ENCODE data around the gene RPL34. TPM values are rescaled to one million over a fixed set of nuclear protein-coding genes. Genes with fewer than 3 reads are reported as not detected.
A peak's percentile ranks its signal among the peaks of the same experiment; 100 is the strongest.

Gene RPL34
- total RNA-seq, 4 donors from 2014 or later = 554 to 1,152 (median 836) TPM

GRCh38 chr4:108636246-108636645 is 15.9 kb downstream of the RPL34 start:
- H3K4me1 ChIP-seq = no peaks in the 10 kb centered on the region
- H3K27me3 ChIP-seq = no peaks in the 10 kb centered on the region
- 55 to 56% methylated on average over 1 of the region's 1 CpG for WGBS, 2 donors
- no peak for DNase-seq (ENCODE audit: low spot score in 2 of 2)
- H3K27ac ChIP-seq = no peak overlapping the region
- TF ChIP-seq CTCF (IDR thresholded peaks at IDR 0.05) (no peak), EP300 (IDR thresholded peaks at IDR 0.05) (no peak), POLR2A (IDR thresholded peaks at IDR 0.05) (no peak)
- H3K9me3 ChIP-seq = no peaks in the 10 kb centered on the region
- H3K4me3 ChIP-seq = no peak overlapping the region
- peaks cover 0 to 50% (median 0%) of the 10 kb centered on the region in 3 donors for H3K36me3 ChIP-seq

GRCh38 chr4:108637856-108638255 is 17.5 kb downstream of the RPL34 start:
- Histone ChIP-seq H3K27ac (no peak overlapping the region), H3K4me1 (no peaks in the 10 kb centered on the region), H3K4me3 (no peak overlapping the region), H3K27me3 (no peaks in the 10 kb centered on the region), H3K9me3 (no peaks in the 10 kb centered on the region), H3K36me3 (peaks cover 0 to 35% (median 0%) of the 10 kb centered on the region in 3 donors)
- TF ChIP-seq CTCF (IDR thresholded peaks at IDR 0.05) = no peak
- TF ChIP-seq EP300 (IDR thresholded peaks at IDR 0.05) = no peak
- no peak for TF ChIP-seq POLR2A (IDR thresholded peaks at IDR 0.05)
- 42 to 46% methylated on average over 2 of the region's 2 CpGs for WGBS, 2 donors
- DNase-seq (ENCODE audit: low spot score in 2 of 2) = no peak

GRCh38 chr4:108644237-108644636 is 23.9 kb downstream of the RPL34 start:
- H3K4me3 ChIP-seq = no peak overlapping the region
- no peaks in the 10 kb centered on the region for H3K27me3 ChIP-seq
- H3K9me3 ChIP-seq = no peaks in the 10 kb centered on the region
- H3K4me1 ChIP-seq = no peaks in the 10 kb centered on the region
- 59 to 67% methylated on average over 1 of the region's 1 CpG for WGBS, 2 donors
- TF ChIP-seq CTCF (IDR thresholded peaks at IDR 0.05) = no peak
- TF ChIP-seq EP300 (IDR thresholded peaks at IDR 0.05) = no peak
- TF ChIP-seq POLR2A (IDR thresholded peaks at IDR 0.05) = no peak
- no peak for DNase-seq (ENCODE audit: low spot score in 2 of 2)
- H3K36me3 ChIP-seq = no peaks in the 10 kb centered on the region
- no peak overlapping the region for H3K27ac ChIP-seq

GRCh38 chr4:108646706-108647105 is 26.3 kb downstream of the RPL34 start:
- DNase-seq (ENCODE audit: low spot score in 2 of 2) = no peak
- no peaks in the 10 kb centered on the region for H3K9me3 ChIP-seq
- H3K4me1 ChIP-seq = peaks cover 0 to 10% (median 4%) of the 10 kb centered on the region in 4 donors
- no peaks in the 10 kb centered on the region for H3K27me3 ChIP-seq
- no peak overlapping the region for H3K4me3 ChIP-seq
- 91 to 95% methylated on average over 3 of the region's 3 CpGs for WGBS, 2 donors
- no peaks in the 10 kb centered on the region for H3K36me3 ChIP-seq
- no peak overlapping the region for H3K27ac ChIP-seq
- TF ChIP-seq CTCF (IDR thresholded peaks at IDR 0.05) (no peak), POLR2A (IDR thresholded peaks at IDR 0.05) (no peak), EP300 (IDR thresholded peaks at IDR 0.05) (no peak)

GRCh38 chr4:108649863-108650211 is 29.5 kb downstream of the RPL34 start:
- H3K36me3 ChIP-seq = no peaks in the 10 kb centered on the region
- 1% methylated on average over 6 of the region's 6 CpGs for WGBS, 2 donors
- H3K4me1 ChIP-seq = peaks cover 0 to 26% (median 11%) of the 10 kb centered on the region in 4 donors
- H3K27ac ChIP-seq = peak overlapping the region in 2 of 4 donors; percentile 89 to 90
- H3K27me3 ChIP-seq = no peaks in the 10 kb centered on the region
- no peaks in the 10 kb centered on the region for H3K9me3 ChIP-seq
- TF ChIP-seq CTCF (IDR thresholded peaks at IDR 0.05) (no peak), EP300 (IDR thresholded peaks at IDR 0.05) (no peak), POLR2A (IDR thresholded peaks at IDR 0.05) (no peak)
- no peak for DNase-seq (ENCODE audit: low spot score in 2 of 2)
- H3K4me3 ChIP-seq = peak overlapping the region; percentile 68 to 86 (median 82)
